ENCODE results near the gene ALOX12B. TPM values are rescaled to one million over a fixed set of nuclear protein-coding genes. Genes with fewer than 3 reads are reported as not detected.

Gene ALOX12B
- total and polyA plus RNA-seq, 2 donors (not counting 3 experiments of a cell fraction or from before 2014, with no cell fraction given): not detected

DNA sequence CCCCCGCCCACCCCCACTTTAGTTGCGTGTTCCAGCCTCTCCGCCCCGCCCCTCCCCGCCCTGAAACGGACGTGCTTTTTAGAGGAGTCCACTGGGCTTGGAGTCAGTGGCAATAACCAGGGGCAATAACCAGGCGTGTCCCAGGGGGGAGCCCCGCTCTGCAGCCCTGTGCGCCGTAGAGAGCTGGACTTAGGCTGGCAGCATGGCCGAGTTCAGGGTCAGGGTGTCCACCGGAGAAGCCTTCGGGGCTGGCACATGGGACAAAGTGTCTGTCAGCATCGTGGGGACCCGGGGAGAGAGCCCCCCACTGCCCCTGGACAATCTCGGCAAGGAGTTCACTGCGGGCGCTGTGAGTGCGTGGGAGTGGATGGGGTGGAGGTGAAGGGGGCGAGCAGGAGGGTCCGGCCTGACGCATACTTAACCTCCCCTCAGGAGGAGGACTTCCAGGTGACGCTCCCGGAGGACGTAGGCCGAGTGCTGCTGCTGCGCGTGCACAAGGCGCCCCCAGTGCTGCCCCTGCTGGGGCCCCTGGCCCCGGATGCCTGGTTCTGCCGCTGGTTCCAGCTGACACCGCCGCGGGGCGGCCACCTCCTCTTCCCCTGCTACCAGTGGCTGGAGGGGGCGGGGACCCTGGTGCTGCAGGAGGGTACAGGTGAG is 48.4 kb downstream of the ALOX12B start, which contains the start of gene ALOX15B:
TSS of gene ALOX15B (plus strand) at position 106 of the 657 bp plus-strand sequence. CDS start at position 203, 97 bp downstream.
- Histone ChIP-seq H2AFZ (ENCODE audit: low read depth, low read length) (no peak within 1 kb of the TSS), H3K4me2 (ENCODE audit: insufficient read depth, low read length) (no peak within 1 kb of the TSS)
- POLR2A ChIA-PET: interaction anchor here (0.7 kb wide), 1 partner anchor 63 kb away, joined by 4 read pairs; no protein-coding TSS in a partner anchor

DNA sequence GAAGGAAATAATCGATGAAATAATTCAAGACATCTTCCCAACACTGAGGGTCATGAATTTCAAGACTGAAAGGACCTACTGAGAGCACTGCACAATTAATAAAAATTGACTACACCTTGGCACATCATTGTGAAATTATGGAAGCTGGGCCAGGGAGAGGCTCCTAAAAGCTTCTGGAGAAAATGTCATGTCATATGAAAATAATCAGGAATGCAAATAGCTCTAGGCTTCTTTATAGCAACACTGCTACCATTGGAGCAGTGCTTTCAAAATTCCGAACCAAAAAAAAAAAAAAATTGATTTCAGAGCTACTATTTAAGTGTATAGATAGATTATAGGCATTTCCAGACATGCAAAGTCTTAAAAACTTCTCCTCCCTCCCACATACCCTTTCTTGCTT is 55.1 kb downstream of the ALOX12B start:
- Histone ChIP-seq H3K79me2 (ENCODE audit: control insufficient read depth, insufficient read depth, low read length) (no peaks in the 10 kb centered on the region), H2AFZ (ENCODE audit: low read depth, low read length) (no peak overlapping the region), H4K20me1 (replicated peaks; ENCODE audit: control insufficient read depth, extremely low read depth, insufficient read depth, low read length) (no peaks in the 10 kb centered on the region), H3K9me3 (replicated peaks; ENCODE audit: control insufficient read depth, insufficient read depth, low read length) (no peaks in the 10 kb centered on the region), H3K27ac (ENCODE audit: insufficient read depth, low read depth, low read length) (no peak overlapping the region), H3K27me3 (ENCODE audit: control insufficient read depth in 2 of 2, insufficient read depth in 2 of 2, low read length in 2 of 2) (peaks cover 9 to 15% of the 10 kb centered on the region in 2 experiments), H3K4me2 (ENCODE audit: insufficient read depth, low read length) (no peak overlapping the region), H3K9me1 (replicated peaks; ENCODE audit: control insufficient read depth, extremely low read depth, insufficient read depth, low read length) (no peaks in the 10 kb centered on the region), H3K36me3 (ENCODE audit: control insufficient read depth in 2 of 2, extremely low read depth in 1 of 2, insufficient read depth in 2 of 2, low read length in 2 of 2) (no peaks in the 10 kb centered on the region), H3K4me3 (replicated peaks in 1 of 3; ENCODE audit: insufficient read depth in 1 of 3, low read depth in 1 of 3, low read length in 3 of 3) (no peak overlapping the region), H3K9ac (replicated peaks; ENCODE audit: extremely low read depth, insufficient read depth, low read length) (no peak overlapping the region), H3K4me1 (ENCODE audit: control insufficient read depth, extremely low read depth, insufficient read depth, low read length) (no peaks in the 10 kb centered on the region)
- dilution Hi-C loops (cut with MboI; ENCODE audit: extremely low pct_ligation_motif_present, low sequenced_read_pairs) (no loop called here), intact Hi-C loops (cut with micrococcal nuclease) (no loop called here)
- no TSS peak for BruUV-seq (replicated peaks)
- ChIA-PET POLR2A (no interaction called here), CTCF (interaction anchor here (0.6 to 2.3 kb wide), 4 partner anchors 9 to 42 kb away, joined by 3 to 12 read pairs (median 4); no protein-coding TSS in a partner anchor)
- no peak for TF ChIP-seq POLR2AphosphoS5 (IDR thresholded peaks at IDR 0.05; ENCODE audit: insufficient read depth, low read depth, low read length)
- TF ChIP-seq EZH2 (IDR thresholded peaks at IDR 0.05; ENCODE audit: borderline replicate concordance, low read depth, low read length, severe bottlenecking): no peak
- no peak for TF ChIP-seq CTCF (IDR thresholded peaks at IDR 0.05; ENCODE audit: extremely low read depth in 1 of 2, insufficient read depth in 1 of 2, low read depth in 1 of 2, low read length in 2 of 2)
- no peak for TF ChIP-seq POLR2A (IDR thresholded peaks at IDR 0.05; ENCODE audit: low read depth, low read length)
- no peak for TF ChIP-seq FOS (IDR thresholded peaks at IDR 0.05; ENCODE audit: borderline replicate concordance, insufficient read depth, low read length)
- no peak for TF ChIP-seq MYC (IDR thresholded peaks at IDR 0.05; ENCODE audit: low read depth, low read length)
- no peak for TF ChIP-seq JUN (IDR thresholded peaks at IDR 0.05; ENCODE audit: borderline replicate concordance, insufficient read depth, insufficient read length, low read depth)
- no peak for TF ChIP-seq GATA2 (IDR thresholded peaks at IDR 0.05; ENCODE audit: insufficient read depth, insufficient read length, low read depth, low read length)
- no peak for TF ChIP-seq MAX (IDR thresholded peaks at IDR 0.05; ENCODE audit: insufficient read depth, insufficient read length)
- DNase-seq (ENCODE audit: low read depth, low spot score) (no peak), FAIRE-seq (no peak)

More for the DNA sequence above, 48.4 kb downstream of the ALOX12B start, which contains the start of gene ALOX15B:
- Histone ChIP-seq H3K4me3 (replicated peaks in 1 of 3; ENCODE audit: insufficient read depth in 1 of 3, low read depth in 1 of 3, low read length in 3 of 3) (no peak within 1 kb of the TSS), H3K79me2 (ENCODE audit: control insufficient read depth, insufficient read depth, low read length) (no peaks in the 10 kb centered on the region), H3K36me3 (ENCODE audit: control insufficient read depth in 2 of 2, extremely low read depth in 1 of 2, insufficient read depth in 2 of 2, low read length in 2 of 2) (no peaks in the 10 kb centered on the region), H3K9me1 (replicated peaks; ENCODE audit: control insufficient read depth, extremely low read depth, insufficient read depth, low read length) (no peaks in the 10 kb centered on the region), H4K20me1 (replicated peaks; ENCODE audit: control insufficient read depth, extremely low read depth, insufficient read depth, low read length) (no peaks in the 10 kb centered on the region), H3K4me1 (ENCODE audit: control insufficient read depth, extremely low read depth, insufficient read depth, low read length) (no peaks in the 10 kb centered on the region), H3K27ac (ENCODE audit: insufficient read depth, low read depth, low read length) (no peak within 1 kb of the TSS), H3K27me3 (ENCODE audit: control insufficient read depth in 2 of 2, insufficient read depth in 2 of 2, low read length in 2 of 2) (peaks cover 14 to 21% of the 10 kb centered on the region in 2 experiments), H3K9me3 (replicated peaks; ENCODE audit: control insufficient read depth, insufficient read depth, low read length) (no peaks in the 10 kb centered on the region), H3K9ac (replicated peaks; ENCODE audit: extremely low read depth, insufficient read depth, low read length) (no peak within 1 kb of the TSS)
- DNase-seq (ENCODE audit: low read depth, low spot score) (no peak), FAIRE-seq (no peak)
- no peak for TF ChIP-seq GATA2 (IDR thresholded peaks at IDR 0.05; ENCODE audit: insufficient read depth, insufficient read length, low read depth, low read length)
- intact Hi-C loops (cut with micrococcal nuclease) (no loop called here), dilution Hi-C loops (cut with MboI; ENCODE audit: extremely low pct_ligation_motif_present, low sequenced_read_pairs) (no loop called here)
- BruUV-seq (replicated peaks): no TSS peak
- CTCF ChIA-PET: interaction anchor here (1.4 to 3.8 kb wide), 3 partner anchors 49 to 296 kb away, joined by 3 to 48 read pairs (median 28); no protein-coding TSS in a partner anchor
